K562 (cell line): ENCODE measurements around the gene IGLON5. TPM values are rescaled to one million over a fixed set of nuclear protein-coding genes. Genes with fewer than 3 reads are reported as not detected.
A peak's percentile ranks its signal among the peaks of the same experiment; 100 is the strongest.

Experiments
- GABPB1 ChIP-seq: sonication (generic); formaldehyde crosslinking; IDR thresholded peaks from 2 replicates; pipeline ENCODE4 v1.8.0; 2022; ENCODE audit warnings: mild to moderate bottlenecking, missing genetic modification reagents
- HOXB6 ChIP-seq: fragments of 250-450 bp; sonication (Bioruptor Pico); IDR thresholded peaks from 2 replicates; pipeline ENCODE4 v1.5.1; 2022; ENCODE audit warnings: mild to moderate bottlenecking, borderline replicate concordance
- MCM7 ChIP-seq, 2 experiments: fragments of 450-650 bp; IDR thresholded peaks; 2 replicates each; pipeline ENCODE4 v1.6.1; 2016 to 2018
- PURB ChIP-seq: sonication (generic); formaldehyde crosslinking; IDR thresholded peaks from 2 replicates; pipeline ENCODE4 v1.9.0; 2021; ENCODE audit warnings: low read depth, mild to moderate bottlenecking, missing genetic modification reagents
- RBFOX2 ChIP-seq: fragments of 200-400 bp; formaldehyde crosslinking; IDR thresholded peaks from 2 replicates; pipeline ENCODE4 v1.6.1; 2017; ENCODE audit warnings: low read depth, mild to moderate bottlenecking, low read length, moderate library complexity
- SMARCE1 ChIP-seq: fragments of 450-650 bp; IDR thresholded peaks from 2 replicates; pipeline ENCODE4 v1.7.1; 2016; ENCODE audit warnings: mild to moderate bottlenecking
- TAF1 ChIP-seq: IDR thresholded peaks from 2 replicates; pipeline ENCODE4 v1.6.1; 2011; ENCODE audit warnings: mild to moderate bottlenecking, low read length, moderate library complexity; ENCODE audit not compliant: insufficient read depth, control insufficient read depth, severe bottlenecking; ENCODE audit errors: extremely low read depth
- TSHZ1 ChIP-seq: fragments of 250-450 bp; sonication (Bioruptor Pico); IDR thresholded peaks from 2 replicates; pipeline ENCODE4 v1.4.0; 2020; ENCODE audit warnings: mild to moderate bottlenecking, moderate library complexity
- ZBTB8A ChIP-seq: fragments of 450-650 bp; IDR thresholded peaks from 2 replicates; pipeline ENCODE4 v1.6.1; 2018; ENCODE audit warnings: mild to moderate bottlenecking, moderate library complexity; ENCODE audit not compliant: partially characterized antibody
- ZNF239 ChIP-seq: fragments of 250-450 bp; sonication (Bioruptor Pico); IDR thresholded peaks from 2 replicates; pipeline ENCODE4 v1.4.0; 2020; ENCODE audit warnings: mild to moderate bottlenecking
- ZNF609 ChIP-seq: sonication (generic); formaldehyde crosslinking; IDR thresholded peaks from 2 replicates; pipeline ENCODE4 v1.8.1; 2023; ENCODE audit warnings: missing genetic modification reagents, mild to moderate bottlenecking, borderline replicate concordance
- ZNF75A ChIP-seq: fragments of 450-650 bp; formaldehyde crosslinking; IDR thresholded peaks from 2 replicates; pipeline ENCODE4 v1.4.0; 2020; ENCODE audit warnings: mild to moderate bottlenecking
- polyA plus RNA-seq, 8 experiments: library from polyadenylated mRNA; depleted of rRNA in 4 of 8; stranded (reverse) in 5 of 8; unstranded in 3 of 8; fragments of >200 nt; fragmentation: Nextera tagmentation in 2 of 8; fragmentation: Illumina TruSeq in 1 of 8; extraction: Ambion mirVana in 2 of 8; extraction: Trizol in 1 of 8; gene quantifications; 2 replicates each; pipeline versions ENCODE4 v1.2.1 to v1.2.3, GENCODE V29; 2011 to 2014; ENCODE audit warnings: inconsistent platforms in 1 of 8, missing spikeins in 1 of 8
- total RNA-seq, 7 experiments: library from RNA; depleted of rRNA in 6 of 7; stranded (reverse); fragments of >200 nt in 6 of 7; fragmentation: Illumina TruSeq in 2 of 7; extraction: Trizol in 2 of 7; gene quantifications; 2 replicates each; pipeline versions ENCODE4 v1.2.1 to v1.2.3, GENCODE V29; 2011 to 2021; ENCODE audit warnings: low replicate concordance in 1 of 7
- TF ChIP-seq, protein P1 (sequence below): fragments of 250-450 bp; sonication (Bioruptor Pico); IDR thresholded peaks from 2 replicates; pipeline ENCODE4 v1.5.0; 2020; ENCODE audit warnings: mild to moderate bottlenecking, borderline replicate concordance

Gene IGLON5
- total and polyA plus RNA-seq, 9 of the 15 experiments (the other 6 are each of a cell fraction or from before 2014, with no cell fraction given) = 0.03 to 0.22 (median 0.14) TPM; not detected in 2

- TF ChIP-seq, protein P1, sequence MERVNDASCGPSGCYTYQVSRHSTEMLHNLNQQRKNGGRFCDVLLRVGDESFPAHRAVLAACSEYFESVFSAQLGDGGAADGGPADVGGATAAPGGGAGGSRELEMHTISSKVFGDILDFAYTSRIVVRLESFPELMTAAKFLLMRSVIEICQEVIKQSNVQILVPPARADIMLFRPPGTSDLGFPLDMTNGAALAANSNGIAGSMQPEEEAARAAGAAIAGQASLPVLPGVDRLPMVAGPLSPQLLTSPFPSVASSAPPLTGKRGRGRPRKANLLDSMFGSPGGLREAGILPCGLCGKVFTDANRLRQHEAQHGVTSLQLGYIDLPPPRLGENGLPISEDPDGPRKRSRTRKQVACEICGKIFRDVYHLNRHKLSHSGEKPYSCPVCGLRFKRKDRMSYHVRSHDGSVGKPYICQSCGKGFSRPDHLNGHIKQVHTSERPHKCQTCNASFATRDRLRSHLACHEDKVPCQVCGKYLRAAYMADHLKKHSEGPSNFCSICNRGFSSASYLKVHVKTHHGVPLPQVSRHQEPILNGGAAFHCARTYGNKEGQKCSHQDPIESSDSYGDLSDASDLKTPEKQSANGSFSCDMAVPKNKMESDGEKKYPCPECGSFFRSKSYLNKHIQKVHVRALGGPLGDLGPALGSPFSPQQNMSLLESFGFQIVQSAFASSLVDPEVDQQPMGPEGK (CRISPR knock-in tag) = no peak
- TF ChIP-seq ZNF75A (CRISPR knock-in tag) = no peak
- no peak for TF ChIP-seq PURB (CRISPR knock-in tag)
- no peak for TF ChIP-seq TSHZ1 (CRISPR knock-in tag)
- TF ChIP-seq TAF1 = no peak
- no peak for TF ChIP-seq RBFOX2
- no peak for TF ChIP-seq GABPB1 (CRISPR knock-in tag)
- TF ChIP-seq ZBTB8A = no peak
- TF ChIP-seq ZNF239 (CRISPR knock-in tag) = 0 out of 2 replicates have a peak, but pooled peaks have one; percentile 9
- TF ChIP-seq HOXB6 = no peak
- TF ChIP-seq SMARCE1 = peak; percentile 65
- no peak for TF ChIP-seq MCM7 (IDR thresholded peaks at IDR 0.05)
- TF ChIP-seq ZNF609 (CRISPR knock-in tag) = no peak
Observed at GRCh38 chr19:51339313-51339686, 27.9 kb downstream of the IGLON5 start (continued).
